GM18519 (cell line): ENCODE data around the gene ADAMTS2.

Experiments
- ATAC-seq: cut with Tn5 transposase; IDR thresholded peaks from one replicate; pipeline ENCODE4 v1.9.1; 2021; ENCODE audit warnings: mild to moderate bottlenecking, moderate library complexity; ENCODE audit not compliant: unreplicated experiment, low FRiP score

ADAMTS2 gene

GRCh38 chr5:179207920-179208705, 137.1 kb downstream of the ADAMTS2 start:
- ATAC-seq = no peak

GRCh38 chr5:179207470-179207869, 137.8 kb downstream of the ADAMTS2 start:
- no peak for ATAC-seq

- ATAC-seq = no peak
Observed at GRCh38 chr5:179206366-179206765, 138.9 kb downstream of the ADAMTS2 start.

GRCh38 chr5:179205277-179205676, 140.0 kb downstream of the ADAMTS2 start:
- ATAC-seq = no peak

- no peak for ATAC-seq
Observed at GRCh38 chr5:179204572-179204971, 140.7 kb downstream of the ADAMTS2 start.

- ATAC-seq = no peak
Observed at GRCh38 chr5:179203248-179203647, 142.0 kb downstream of the ADAMTS2 start.

- ATAC-seq = no peak
Observed at GRCh38 chr5:179201986-179202385, 143.3 kb downstream of the ADAMTS2 start.

- ATAC-seq = no peak
Observed at GRCh38 chr5:179199246-179199645, 146.0 kb downstream of the ADAMTS2 start.

GRCh38 chr5:179198825-179199224, 146.4 kb downstream of the ADAMTS2 start:
- ATAC-seq = no peak

GRCh38 chr5:179196405-179197079, 148.7 kb downstream of the ADAMTS2 start:
- ATAC-seq = no peak

GRCh38 chr5:179195561-179196404, 149.5 kb downstream of the ADAMTS2 start:
- ATAC-seq = no peak

- no peak for ATAC-seq
Observed at GRCh38 chr5:179194941-179195381, 150.3 kb downstream of the ADAMTS2 start.

GRCh38 chr5:179194201-179194910, 150.9 kb downstream of the ADAMTS2 start:
- ATAC-seq = no peak

- ATAC-seq = no peak
Observed at GRCh38 chr5:179193746-179194145, 151.5 kb downstream of the ADAMTS2 start.

- no peak for ATAC-seq
Observed at GRCh38 chr5:179192891-179193470, 152.3 kb downstream of the ADAMTS2 start.

- no peak for ATAC-seq
Observed at GRCh38 chr5:179192185-179192890, 152.9 kb downstream of the ADAMTS2 start.

- ATAC-seq = no peak
Observed at GRCh38 chr5:179191506-179192184, 153.6 kb downstream of the ADAMTS2 start.

GRCh38 chr5:179190851-179191505, 154.3 kb downstream of the ADAMTS2 start:
- ATAC-seq = no peak
